SK-N-MC (cell line): ENCODE measurements around the gene CNP.

Experiments
- EZH2 ChIP-seq: fragments of 200-600 bp; sonication (generic); IDR thresholded peaks from one replicate; pipeline ENCODE4 v1.6.1; 2017; ENCODE audit warnings: antibody characterized with exemption
- FOXP2 ChIP-seq: optimal IDR thresholded peaks from 2 replicates; pipeline ENCODE3; 2011; ENCODE audit warnings: mild to moderate bottlenecking, moderate library complexity; ENCODE audit not compliant: insufficient read depth; ENCODE audit errors: extremely low read length, control extremely low read depth
- POLR2AphosphoS5 ChIP-seq: IDR thresholded peaks from 2 replicates; pipeline ENCODE4 v1.6.1; 2012; ENCODE audit warnings: mild to moderate bottlenecking, low read depth, low read length, borderline replicate concordance

GRCh38 chr17:41967921-41968578, 1.5 kb downstream of the CNP start:
- no peak for TF ChIP-seq EZH2
- no peak for TF ChIP-seq POLR2AphosphoS5
- no peak for TF ChIP-seq FOXP2
